K562 (cell line): Measurements from ENCODE around the gene ZNF597. TPM values are rescaled to one million over a fixed set of nuclear protein-coding genes. Genes with fewer than 3 reads are reported as not detected.

Experiments used
- GABPB1 ChIP-seq: sonication (generic); formaldehyde crosslinking; IDR thresholded peaks from 2 replicates; pipeline ENCODE4 v1.8.0; 2022; ENCODE audit warnings: mild to moderate bottlenecking, missing genetic modification reagents
- GATAD2A ChIP-seq: fragments of 450-650 bp; IDR thresholded peaks from 2 replicates; pipeline ENCODE4 v1.6.1; 2017
- MTA2 ChIP-seq: fragments of 450-650 bp; IDR thresholded peaks from 2 replicates; pipeline ENCODE4 v1.6.1; 2016; ENCODE audit warnings: low read depth
- PHF8 ChIP-seq: fragments of 200-600 bp; sonication (generic); IDR thresholded peaks from 2 replicates; pipeline ENCODE4 v1.6.1; 2012; ENCODE audit warnings: mixed run types, mild to moderate bottlenecking, inconsistent platforms, low read length, moderate library complexity, borderline replicate concordance
- RAD21 ChIP-seq, 2 experiments: fragments of 250-450 bp in 1 of 2; fragments of 450-650 bp in 1 of 2; sonication (Bioruptor Pico) in 1 of 2; formaldehyde crosslinking in 1 of 2; IDR thresholded peaks in 1 of 2; conservative IDR thresholded peaks in 1 of 2; 2 replicates each; pipeline versions ENCODE4 v1.4.0 to v1.8.0; 2020 to 2022; ENCODE audit warnings: mild to moderate bottlenecking in 2 of 2, moderate library complexity in 1 of 2
- SAFB2 ChIP-seq: fragments of 200-400 bp; formaldehyde crosslinking; IDR thresholded peaks from 2 replicates; pipeline ENCODE4 v1.6.1; 2018; ENCODE audit warnings: borderline replicate concordance, low read length, low read depth, moderate library complexity; ENCODE audit not compliant: severe bottlenecking
- U2AF1 ChIP-seq: fragments of 200-400 bp; formaldehyde crosslinking; optimal IDR thresholded peaks from 2 replicates; pipeline ENCODE3; 2017; ENCODE audit warnings: mild to moderate bottlenecking, low read depth, low read length, moderate library complexity
- WHSC1 ChIP-seq: IDR thresholded peaks from one replicate; pipeline ENCODE4 v1.6.1; 2012; ENCODE audit warnings: low read length, control low read depth, inconsistent platforms
- XRCC5 ChIP-seq: fragments of 200-400 bp; formaldehyde crosslinking; IDR thresholded peaks from 2 replicates; pipeline ENCODE4 v1.6.1; 2017; ENCODE audit warnings: low read depth, mild to moderate bottlenecking, low read length
- ZEB2 ChIP-seq: fragments of 450-650 bp; IDR thresholded peaks from 2 replicates; pipeline ENCODE4 v1.6.1; 2016
- polyA plus RNA-seq, 8 experiments: library from polyadenylated mRNA; depleted of rRNA in 4 of 8; stranded (reverse) in 5 of 8; unstranded in 3 of 8; fragments of >200 nt; fragmentation: Nextera tagmentation in 2 of 8; fragmentation: Illumina TruSeq in 1 of 8; extraction: Ambion mirVana in 2 of 8; extraction: Trizol in 1 of 8; gene quantifications; 2 replicates each; pipeline versions ENCODE4 v1.2.1 to v1.2.3, GENCODE V29; 2011 to 2014; ENCODE audit warnings: inconsistent platforms in 1 of 8, missing spikeins in 1 of 8
- total RNA-seq, 7 experiments: library from RNA; depleted of rRNA in 6 of 7; stranded (reverse); fragments of >200 nt in 6 of 7; fragmentation: Illumina TruSeq in 2 of 7; extraction: Trizol in 2 of 7; gene quantifications; 2 replicates each; pipeline versions ENCODE4 v1.2.1 to v1.2.3, GENCODE V29; 2011 to 2021; ENCODE audit warnings: low replicate concordance in 1 of 7
- TF ChIP-seq, protein P1 (sequence below): fragments of 450-650 bp; IDR thresholded peaks from 2 replicates; pipeline ENCODE4 v1.6.1; 2014; ENCODE audit warnings: low read depth, mild to moderate bottlenecking, moderate library complexity, borderline replicate concordance
- TF ChIP-seq, protein P2 (sequence below): fragments of 450-650 bp; formaldehyde crosslinking; IDR thresholded peaks from 2 replicates; pipeline ENCODE4 v1.4.0; 2020; ENCODE audit warnings: mild to moderate bottlenecking, mixed read lengths
- TF ChIP-seq, protein P3 (sequence below), 2 experiments: fragments of 250-450 bp in 1 of 2; fragments of 450-650 bp in 1 of 2; sonication (Bioruptor Pico) in 1 of 2; IDR thresholded peaks; 2 replicates each; pipeline versions ENCODE4 v1.6.1 to v1.8.0; 2016 to 2021; ENCODE audit warnings: mild to moderate bottlenecking in 2 of 2, moderate library complexity in 2 of 2, missing compliant biosample characterization in 1 of 2, missing genetic modification characterization in 1 of 2
- TF ChIP-seq, protein P4 (sequence below): fragments of 250-450 bp; sonication (Bioruptor Pico); IDR thresholded peaks from 2 replicates; pipeline ENCODE4 v1.8.0; 2021; ENCODE audit warnings: mild to moderate bottlenecking, moderate library complexity
- TF ChIP-seq, protein P5 (sequence below): fragments of 450-650 bp; IDR thresholded peaks from 2 replicates; pipeline ENCODE4 v1.6.1; 2017; ENCODE audit warnings: mild to moderate bottlenecking, moderate library complexity
- TF ChIP-seq, protein P6 (sequence below): fragments of 450-650 bp; IDR thresholded peaks from 2 replicates; pipeline ENCODE4 v1.7.1; 2018; ENCODE audit warnings: mild to moderate bottlenecking, low read depth; ENCODE audit not compliant: partially characterized antibody

Gene ZNF597
- total and polyA plus RNA-seq, 9 of the 15 experiments (the other 6 are each of a cell fraction or from before 2014, with no cell fraction given), result 0.14 to 0.68 (median 0.42) TPM

DNA sequence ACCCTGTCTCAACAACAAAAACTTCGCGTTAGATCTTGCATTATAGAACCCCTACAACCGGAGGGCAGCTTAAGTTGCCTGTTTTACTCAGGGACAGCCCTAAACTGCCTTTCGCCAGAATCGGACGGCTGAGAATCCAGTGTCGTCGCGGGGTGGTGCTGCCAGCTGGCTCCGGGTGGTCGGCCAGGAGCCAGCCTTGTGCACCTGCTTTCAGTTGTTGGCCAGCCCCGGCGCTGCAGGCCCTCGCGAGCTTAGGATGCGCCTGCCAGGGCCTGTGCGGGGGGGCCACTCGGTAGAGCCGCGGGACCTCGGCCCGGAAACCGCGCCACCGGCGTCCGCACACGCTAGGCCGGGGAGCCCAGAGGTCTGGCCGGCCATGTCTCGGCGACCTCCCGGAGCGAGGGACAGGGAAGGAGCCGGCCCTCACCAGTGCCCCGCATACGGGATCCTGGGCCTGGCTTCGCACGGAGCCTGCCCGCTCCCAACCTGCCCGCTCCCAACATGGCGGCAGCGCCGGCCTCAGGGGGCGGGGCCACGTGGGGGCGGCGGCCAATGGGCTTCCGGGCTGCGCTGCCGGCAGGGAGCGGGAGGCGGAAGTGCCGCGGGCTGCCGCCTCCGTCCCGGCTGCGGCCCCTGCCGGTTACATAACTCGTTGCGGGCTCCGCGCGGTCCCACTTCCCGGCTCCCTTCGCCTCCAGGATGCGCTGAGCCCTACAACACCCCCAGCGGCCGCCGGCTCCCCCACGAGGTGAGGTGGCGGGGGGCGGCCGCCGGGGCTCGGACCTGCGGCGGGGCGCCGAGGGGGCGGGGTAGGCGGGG lies 14.3 kb upstream of the ZNF597 start (continued):
- TF ChIP-seq, protein P1, sequence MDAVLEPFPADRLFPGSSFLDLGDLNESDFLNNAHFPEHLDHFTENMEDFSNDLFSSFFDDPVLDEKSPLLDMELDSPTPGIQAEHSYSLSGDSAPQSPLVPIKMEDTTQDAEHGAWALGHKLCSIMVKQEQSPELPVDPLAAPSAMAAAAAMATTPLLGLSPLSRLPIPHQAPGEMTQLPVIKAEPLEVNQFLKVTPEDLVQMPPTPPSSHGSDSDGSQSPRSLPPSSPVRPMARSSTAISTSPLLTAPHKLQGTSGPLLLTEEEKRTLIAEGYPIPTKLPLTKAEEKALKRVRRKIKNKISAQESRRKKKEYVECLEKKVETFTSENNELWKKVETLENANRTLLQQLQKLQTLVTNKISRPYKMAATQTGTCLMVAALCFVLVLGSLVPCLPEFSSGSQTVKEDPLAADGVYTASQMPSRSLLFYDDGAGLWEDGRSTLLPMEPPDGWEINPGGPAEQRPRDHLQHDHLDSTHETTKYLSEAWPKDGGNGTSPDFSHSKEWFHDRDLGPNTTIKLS, result peak; percentile 87
- TF ChIP-seq, protein P2, sequence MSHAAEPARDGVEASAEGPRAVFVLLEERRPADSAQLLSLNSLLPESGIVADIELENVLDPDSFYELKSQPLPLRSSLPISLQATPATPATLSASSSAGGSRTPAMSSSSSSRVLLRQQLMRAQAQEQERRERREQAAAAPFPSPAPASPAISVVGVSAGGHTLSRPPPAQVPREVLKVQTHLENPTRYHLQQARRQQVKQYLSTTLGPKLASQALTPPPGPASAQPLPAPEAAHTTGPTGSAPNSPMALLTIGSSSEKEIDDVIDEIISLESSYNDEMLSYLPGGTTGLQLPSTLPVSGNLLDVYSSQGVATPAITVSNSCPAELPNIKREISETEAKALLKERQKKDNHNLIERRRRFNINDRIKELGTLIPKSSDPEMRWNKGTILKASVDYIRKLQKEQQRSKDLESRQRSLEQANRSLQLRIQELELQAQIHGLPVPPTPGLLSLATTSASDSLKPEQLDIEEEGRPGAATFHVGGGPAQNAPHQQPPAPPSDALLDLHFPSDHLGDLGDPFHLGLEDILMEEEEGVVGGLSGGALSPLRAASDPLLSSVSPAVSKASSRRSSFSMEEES (CRISPR knock-in tag), result no peak
- no peak for TF ChIP-seq SAFB2
- TF ChIP-seq, protein P3, sequence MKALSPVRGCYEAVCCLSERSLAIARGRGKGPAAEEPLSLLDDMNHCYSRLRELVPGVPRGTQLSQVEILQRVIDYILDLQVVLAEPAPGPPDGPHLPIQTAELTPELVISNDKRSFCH (CRISPR knock-in tag; IDR thresholded peaks at IDR 0.05), result no peak
- TF ChIP-seq, protein P3 (tag; IDR thresholded peaks at IDR 0.05), result peak; percentile 65
- no peak for TF ChIP-seq WHSC1
- TF ChIP-seq, protein P4, sequence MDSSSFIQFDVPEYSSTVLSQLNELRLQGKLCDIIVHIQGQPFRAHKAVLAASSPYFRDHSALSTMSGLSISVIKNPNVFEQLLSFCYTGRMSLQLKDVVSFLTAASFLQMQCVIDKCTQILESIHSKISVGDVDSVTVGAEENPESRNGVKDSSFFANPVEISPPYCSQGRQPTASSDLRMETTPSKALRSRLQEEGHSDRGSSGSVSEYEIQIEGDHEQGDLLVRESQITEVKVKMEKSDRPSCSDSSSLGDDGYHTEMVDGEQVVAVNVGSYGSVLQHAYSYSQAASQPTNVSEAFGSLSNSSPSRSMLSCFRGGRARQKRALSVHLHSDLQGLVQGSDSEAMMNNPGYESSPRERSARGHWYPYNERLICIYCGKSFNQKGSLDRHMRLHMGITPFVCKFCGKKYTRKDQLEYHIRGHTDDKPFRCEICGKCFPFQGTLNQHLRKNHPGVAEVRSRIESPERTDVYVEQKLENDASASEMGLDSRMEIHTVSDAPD, result no peak
- peak; percentile 84 for TF ChIP-seq GABPB1 (CRISPR knock-in tag)
- TF ChIP-seq, protein P5, sequence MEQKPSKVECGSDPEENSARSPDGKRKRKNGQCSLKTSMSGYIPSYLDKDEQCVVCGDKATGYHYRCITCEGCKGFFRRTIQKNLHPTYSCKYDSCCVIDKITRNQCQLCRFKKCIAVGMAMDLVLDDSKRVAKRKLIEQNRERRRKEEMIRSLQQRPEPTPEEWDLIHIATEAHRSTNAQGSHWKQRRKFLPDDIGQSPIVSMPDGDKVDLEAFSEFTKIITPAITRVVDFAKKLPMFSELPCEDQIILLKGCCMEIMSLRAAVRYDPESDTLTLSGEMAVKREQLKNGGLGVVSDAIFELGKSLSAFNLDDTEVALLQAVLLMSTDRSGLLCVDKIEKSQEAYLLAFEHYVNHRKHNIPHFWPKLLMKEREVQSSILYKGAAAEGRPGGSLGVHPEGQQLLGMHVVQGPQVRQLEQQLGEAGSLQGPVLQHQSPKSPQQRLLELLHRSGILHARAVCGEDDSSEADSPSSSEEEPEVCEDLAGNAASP, result no peak
- TF ChIP-seq ZEB2, result no peak
- peak; percentile 82 for TF ChIP-seq U2AF1
- no peak for TF ChIP-seq XRCC5
- no peak for TF ChIP-seq GATAD2A
- peak; percentile 49 to 53 for TF ChIP-seq RAD21 (CRISPR knock-in tag; conservative IDR thresholded peaks at IDR 0.05 in 1 of 2, IDR thresholded peaks at IDR 0.05 in 1 of 2)
- no peak for TF ChIP-seq MTA2
- TF ChIP-seq, protein P6, sequence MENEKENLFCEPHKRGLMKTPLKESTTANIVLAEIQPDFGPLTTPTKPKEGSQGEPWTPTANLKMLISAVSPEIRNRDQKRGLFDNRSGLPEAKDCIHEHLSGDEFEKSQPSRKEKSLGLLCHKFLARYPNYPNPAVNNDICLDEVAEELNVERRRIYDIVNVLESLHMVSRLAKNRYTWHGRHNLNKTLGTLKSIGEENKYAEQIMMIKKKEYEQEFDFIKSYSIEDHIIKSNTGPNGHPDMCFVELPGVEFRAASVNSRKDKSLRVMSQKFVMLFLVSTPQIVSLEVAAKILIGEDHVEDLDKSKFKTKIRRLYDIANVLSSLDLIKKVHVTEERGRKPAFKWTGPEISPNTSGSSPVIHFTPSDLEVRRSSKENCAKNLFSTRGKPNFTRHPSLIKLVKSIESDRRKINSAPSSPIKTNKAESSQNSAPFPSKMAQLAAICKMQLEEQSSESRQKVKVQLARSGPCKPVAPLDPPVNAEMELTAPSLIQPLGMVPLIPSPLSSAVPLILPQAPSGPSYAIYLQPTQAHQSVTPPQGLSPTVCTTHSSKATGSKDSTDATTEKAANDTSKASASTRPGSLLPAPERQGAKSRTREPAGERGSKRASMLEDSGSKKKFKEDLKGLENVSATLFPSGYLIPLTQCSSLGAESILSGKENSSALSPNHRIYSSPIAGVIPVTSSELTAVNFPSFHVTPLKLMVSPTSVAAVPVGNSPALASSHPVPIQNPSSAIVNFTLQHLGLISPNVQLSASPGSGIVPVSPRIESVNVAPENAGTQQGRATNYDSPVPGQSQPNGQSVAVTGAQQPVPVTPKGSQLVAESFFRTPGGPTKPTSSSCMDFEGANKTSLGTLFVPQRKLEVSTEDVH, result peak; percentile 60
- peak; percentile 96 for TF ChIP-seq PHF8
